ENCODE results near the gene GOLGA8K.
"Not testable (repeated sequence)": the region's sequence is repeated elsewhere in the genome, so short reads cannot be mapped to it uniquely, and the experiment has no call there.

GOLGA8K gene

DNA sequence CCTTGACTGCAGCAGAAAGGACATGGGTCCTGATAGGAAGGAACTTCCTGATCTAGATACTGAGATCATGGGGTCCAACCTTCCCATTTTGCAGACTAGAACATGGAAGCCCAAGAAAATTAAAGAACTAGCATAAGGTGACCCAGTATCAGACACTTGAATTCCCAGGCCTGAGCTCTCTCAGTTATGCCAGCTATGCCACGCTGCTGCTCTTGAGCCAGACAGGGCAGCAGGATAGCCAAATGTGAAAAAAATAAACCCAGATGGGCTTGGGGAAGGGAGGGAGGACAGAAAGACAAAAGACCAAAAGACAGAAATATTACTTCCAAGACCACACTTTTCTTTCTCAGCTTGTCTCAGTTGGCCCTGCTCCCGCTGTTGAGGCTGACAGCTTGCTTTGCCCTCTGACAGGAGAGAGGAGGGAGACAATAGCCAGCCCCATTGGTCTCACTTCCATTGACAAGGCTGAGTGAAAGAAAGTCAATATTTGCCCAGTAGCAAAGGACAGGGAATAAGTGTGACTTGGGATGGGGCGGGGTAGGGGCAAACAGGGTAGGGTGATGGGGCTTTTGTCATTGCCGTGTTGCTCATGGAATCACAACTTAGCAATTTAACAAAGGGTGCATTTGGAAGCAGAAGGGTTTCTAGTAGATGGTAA is 52.4 kb downstream of the GOLGA8K start:
- H3K4me3 ChIP-seq (ENCODE audit: low read length); H3K9ac ChIP-seq (ENCODE audit: low read length); H3K4me1 ChIP-seq (ENCODE audit: control insufficient read depth, insufficient read depth, low read length); DNase-seq (ENCODE audit: low read depth); H3K9me3 ChIP-seq (ENCODE audit: control insufficient read depth, low read length); H3K36me3 ChIP-seq (ENCODE audit: control insufficient read depth, insufficient read depth, low read length, severe bottlenecking); H3K27me3 ChIP-seq (replicated peaks; ENCODE audit: control insufficient read depth, insufficient read depth, low read length): not testable (repeated sequence)

- DNase-seq (ENCODE audit: low read depth); H3K9ac ChIP-seq (ENCODE audit: low read length); H3K4me3 ChIP-seq (ENCODE audit: low read length); H3K9me3 ChIP-seq (ENCODE audit: control insufficient read depth, low read length); H3K36me3 ChIP-seq (ENCODE audit: control insufficient read depth, insufficient read depth, low read length, severe bottlenecking); H3K27me3 ChIP-seq (replicated peaks; ENCODE audit: control insufficient read depth, insufficient read depth, low read length); H3K4me1 ChIP-seq (ENCODE audit: control insufficient read depth, insufficient read depth, low read length): not testable (repeated sequence)
Observed at GRCh38 chr15:32347037-32347436, 56.1 kb downstream of the GOLGA8K start.

GRCh38 chr15:32345978-32346547 is 57.0 kb downstream of the GOLGA8K start:
- not testable (repeated sequence) for H3K4me3 ChIP-seq (ENCODE audit: low read length); H3K9me3 ChIP-seq (ENCODE audit: control insufficient read depth, low read length); H3K9ac ChIP-seq (ENCODE audit: low read length); H3K4me1 ChIP-seq (ENCODE audit: control insufficient read depth, insufficient read depth, low read length); DNase-seq (ENCODE audit: low read depth); H3K27me3 ChIP-seq (replicated peaks; ENCODE audit: control insufficient read depth, insufficient read depth, low read length); H3K36me3 ChIP-seq (ENCODE audit: control insufficient read depth, insufficient read depth, low read length, severe bottlenecking)

GRCh38 chr15:32343921-32344320 is 59.2 kb downstream of the GOLGA8K start:
- not testable (repeated sequence) for H3K36me3 ChIP-seq (ENCODE audit: control insufficient read depth, insufficient read depth, low read length, severe bottlenecking); DNase-seq (ENCODE audit: low read depth); H3K9ac ChIP-seq (ENCODE audit: low read length); H3K4me1 ChIP-seq (ENCODE audit: control insufficient read depth, insufficient read depth, low read length); H3K9me3 ChIP-seq (ENCODE audit: control insufficient read depth, low read length); H3K4me3 ChIP-seq (ENCODE audit: low read length); H3K27me3 ChIP-seq (replicated peaks; ENCODE audit: control insufficient read depth, insufficient read depth, low read length)

All from adipocyte (in vitro differentiated cells).